Measurements from ENCODE around the gene SLFN13. TPM values are rescaled to one million over a fixed set of nuclear protein-coding genes. Genes with fewer than 3 reads are reported as not detected.

SLFN13 gene
- total and polyA plus RNA-seq, 9 of the 15 experiments (the other 6 are each of a cell fraction or from before 2014, with no cell fraction given): 0.04 to 0.49 (median 0.17) TPM

GRCh38 chr17:35448214-35448898, at the start of gene SLFN13 (continued):
- TF ChIP-seq ZNF184 (CRISPR knock-in tag; IDR thresholded peaks at IDR 0.05) (no peak), CXXC5 (CRISPR knock-in tag; IDR thresholded peaks at IDR 0.05) (0 out of 2 replicates have a peak, but pooled peaks have one; percentile 22), VEZF1 (CRISPR knock-in tag; IDR thresholded peaks at IDR 0.05) (peak; percentile 49; the same call in 1 of the 2 replicates), ZNF395 (CRISPR knock-in tag; IDR thresholded peaks at IDR 0.05) (no peak), CAMTA2 (CRISPR knock-in tag; conservative IDR thresholded peaks at IDR 0.05) (no peak), POLR2AphosphoS2 (IDR thresholded peaks at IDR 0.05; ENCODE audit: low read length) (no peak), POLR2G (IDR thresholded peaks at IDR 0.05; ENCODE audit: low read depth, low read length) (peak; percentile 68), ERF (CRISPR knock-in tag; IDR thresholded peaks at IDR 0.05) (no peak)

Data from K562 (cell line).